PC-3 (cell line): ENCODE results near the gene ERFL. TPM values are rescaled to one million over a fixed set of nuclear protein-coding genes. Genes with fewer than 3 reads are reported as not detected.

Experiments
- ATAC-seq: fragments of 200-7000 bp; cut with Tn5 transposase; 2 replicates; pipeline ENCODE4 v1.9.1; 2020; ENCODE audit warnings: mild to moderate bottlenecking, moderate library complexity
- BruUV-seq: library from RNA; stranded (reverse); fragments of 400-500 nt; replicated peaks from 2 replicates; lab custom pipeline; 2021; lab: Mats Ljungman, UMichigan
- CTCF ChIA-PET: fragments of 300-600 bp; sonication (Branson Sonifier 250); formaldehyde crosslinking; loops from one replicate; lab custom pipeline; 2022; ENCODE audit warnings: antibody characterized with exemption; lab: Charles Lee
- POLR2A ChIA-PET: fragments of 300-600 bp; sonication (Branson Sonifier 250); formaldehyde crosslinking; loops from one replicate; lab custom pipeline; 2022; ENCODE audit warnings: antibody characterized with exemption; ENCODE audit not compliant: unreplicated experiment; lab: Charles Lee
- DNase-seq: peaks from one replicate; pipeline ENCODE4 v3.0.0-alpha.2; 2015
- H2AFZ ChIP-seq: fragments of 300-600 bp; sonication (generic); 2 replicates; pipeline ENCODE4 v1.6.0; 2016; ENCODE audit warnings: antibody characterized with exemption, low read length
- H3F3A ChIP-seq: fragments of 300-600 bp; sonication (generic); one replicate; pipeline ENCODE4 v1.6.0; 2017; ENCODE audit warnings: antibody characterized with exemption, low read length, control low read depth, mild to moderate bottlenecking; ENCODE audit not compliant: unreplicated experiment
- H3K27ac ChIP-seq: fragments of 300-600 bp; sonication (generic); 2 replicates; pipeline ENCODE4 v1.5.1; 2016; ENCODE audit warnings: mild to moderate bottlenecking, low read length
- H3K27me3 ChIP-seq: fragments of 300-600 bp; sonication (generic); 2 replicates; pipeline ENCODE4 v1.6.1; 2016; ENCODE audit warnings: low read length, mixed read lengths
- H3K36me3 ChIP-seq: fragments of 300-600 bp; sonication (generic); 2 replicates; pipeline ENCODE4 v1.6.1; 2016; ENCODE audit warnings: low read depth, mixed run types, low read length, mixed read lengths
- H3K4me1 ChIP-seq: fragments of 300-600 bp; sonication (generic); 2 replicates; pipeline ENCODE4 v1.5.1; 2016; ENCODE audit warnings: low read length; ENCODE audit not compliant: insufficient read depth
- H3K4me2 ChIP-seq: fragments of 300-600 bp; sonication (generic); 2 replicates; pipeline ENCODE4 v1.6.0; 2016; ENCODE audit warnings: low read length
- H3K4me3 ChIP-seq: fragments of 300-600 bp; sonication (generic); 2 replicates; pipeline ENCODE4 v1.5.1; 2016; ENCODE audit warnings: mild to moderate bottlenecking, low read length, mixed read lengths
- H3K79me2 ChIP-seq: fragments of 300-600 bp; sonication (generic); 2 replicates; pipeline ENCODE4 v1.6.1; 2017; ENCODE audit warnings: low read length, mixed read lengths
- H3K9ac ChIP-seq: fragments of 300-600 bp; sonication (generic); 2 replicates; pipeline ENCODE4 v1.6.0; 2016; ENCODE audit warnings: mild to moderate bottlenecking, low read length
- H3K9me2 ChIP-seq: fragments of 300-600 bp; sonication (generic); replicated peaks from 2 replicates; pipeline ENCODE4 v1.6.1; 2016; ENCODE audit warnings: mixed run types, low read length, mixed read lengths
- H3K9me3 ChIP-seq: fragments of 300-600 bp; sonication (generic); 2 replicates; pipeline ENCODE4 v1.6.1; 2016; ENCODE audit warnings: low read length, mixed read lengths
- H4K20me1 ChIP-seq: fragments of 300-600 bp; sonication (generic); 2 replicates; pipeline ENCODE4 v1.6.1; 2016; ENCODE audit warnings: low read length, mixed read lengths
- EZH2 ChIP-seq: fragments of 300-600 bp; sonication (generic); IDR thresholded peaks from one replicate; pipeline ENCODE4 v1.6.1; 2017; ENCODE audit warnings: antibody characterized with exemption, mild to moderate bottlenecking, low read length; ENCODE audit not compliant: unreplicated experiment
- EZH2phosphoT487 ChIP-seq: fragments of 300-600 bp; sonication (generic); IDR thresholded peaks from 2 replicates; pipeline ENCODE4 v1.6.1; 2018; ENCODE audit warnings: mild to moderate bottlenecking, antibody characterized with exemption, low read length, borderline replicate concordance
- intact Hi-C: fragments of 100-400 bp; cut with micrococcal nuclease; formaldehyde crosslinking; loops from 2 replicates; pipeline ENCODE4 v1.9.0; 2023
- total RNA-seq: library from RNA; depleted of rRNA; stranded (reverse); fragments of >200 nt; gene quantifications from 2 replicates; pipeline ENCODE4 v1.2.3, GENCODE V29; 2014
- TF ChIP-seq, protein P1 (sequence below): fragments of 300-600 bp; sonication (generic); conservative IDR thresholded peaks from 2 replicates; pipeline ENCODE4 v1.5.1; 2017; ENCODE audit warnings: antibody characterized with exemption, low read depth, mild to moderate bottlenecking, low read length

ERFL gene
- total RNA-seq, 1 experiment from 2014 or later, result 0.11 TPM

DNA sequence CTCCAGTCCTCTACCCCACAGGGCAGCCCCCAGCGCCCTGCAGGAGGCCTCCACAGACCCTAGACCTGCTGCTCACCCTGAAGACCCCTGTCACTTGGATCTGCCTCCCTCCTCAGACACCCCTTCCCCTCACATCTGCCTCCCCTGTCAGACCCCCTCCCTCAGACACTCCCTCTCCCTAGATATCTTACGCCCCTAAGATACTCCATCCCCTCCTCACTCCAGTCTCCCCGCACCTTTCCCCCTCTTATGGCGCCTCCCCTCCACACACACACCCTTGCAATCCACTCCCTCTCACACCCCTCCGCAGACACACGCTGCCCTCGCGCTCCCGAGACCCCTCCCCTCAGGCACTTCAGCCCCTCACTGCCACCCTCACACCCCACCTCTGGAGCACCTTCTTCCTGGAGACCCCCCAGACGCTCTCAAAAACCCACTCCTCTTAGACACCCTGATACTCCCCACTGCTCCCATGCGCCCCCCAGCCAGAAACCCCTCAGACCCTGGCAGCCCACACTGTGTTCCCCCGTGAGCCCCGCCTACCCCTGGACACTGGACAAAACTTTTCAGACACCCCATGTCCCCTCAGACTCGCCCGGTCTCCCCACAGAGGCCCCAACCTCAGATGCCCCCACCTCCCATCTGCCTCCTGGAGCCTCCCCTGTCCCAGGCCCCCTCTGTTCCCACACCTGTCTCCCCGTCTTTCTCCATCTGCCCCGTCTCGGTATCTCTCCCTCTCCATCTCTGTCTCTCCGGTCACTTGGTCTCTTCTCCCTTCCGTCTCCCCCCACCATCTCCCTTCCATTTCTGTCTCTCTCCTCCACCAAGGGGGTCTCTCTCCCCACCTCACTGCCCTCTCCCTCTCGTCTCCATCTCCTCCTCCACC is 14.5 kb downstream of the ERFL start:
- no peak overlapping the region for H3K4me3 ChIP-seq
- CTCF ChIA-PET, result no interaction called here
- no peak overlapping the region for H3K4me2 ChIP-seq
- no peak overlapping the region for H3K9ac ChIP-seq
- BruUV-seq, result no TSS peak
- H3K9me2 ChIP-seq, result no peaks in the 10 kb centered on the region
- intact Hi-C loops, result no loop called here
- no peak overlapping the region for H3K27ac ChIP-seq
- POLR2A ChIA-PET, result no interaction called here
- no peaks in the 10 kb centered on the region for H3K4me1 ChIP-seq
- H4K20me1 ChIP-seq, result no peaks in the 10 kb centered on the region
- ATAC-seq (no peak), DNase-seq (no peak)
- no peaks in the 10 kb centered on the region for H3K36me3 ChIP-seq
- peaks cover 28% of the 10 kb centered on the region for H3K27me3 ChIP-seq
- TF ChIP-seq, protein P1, sequence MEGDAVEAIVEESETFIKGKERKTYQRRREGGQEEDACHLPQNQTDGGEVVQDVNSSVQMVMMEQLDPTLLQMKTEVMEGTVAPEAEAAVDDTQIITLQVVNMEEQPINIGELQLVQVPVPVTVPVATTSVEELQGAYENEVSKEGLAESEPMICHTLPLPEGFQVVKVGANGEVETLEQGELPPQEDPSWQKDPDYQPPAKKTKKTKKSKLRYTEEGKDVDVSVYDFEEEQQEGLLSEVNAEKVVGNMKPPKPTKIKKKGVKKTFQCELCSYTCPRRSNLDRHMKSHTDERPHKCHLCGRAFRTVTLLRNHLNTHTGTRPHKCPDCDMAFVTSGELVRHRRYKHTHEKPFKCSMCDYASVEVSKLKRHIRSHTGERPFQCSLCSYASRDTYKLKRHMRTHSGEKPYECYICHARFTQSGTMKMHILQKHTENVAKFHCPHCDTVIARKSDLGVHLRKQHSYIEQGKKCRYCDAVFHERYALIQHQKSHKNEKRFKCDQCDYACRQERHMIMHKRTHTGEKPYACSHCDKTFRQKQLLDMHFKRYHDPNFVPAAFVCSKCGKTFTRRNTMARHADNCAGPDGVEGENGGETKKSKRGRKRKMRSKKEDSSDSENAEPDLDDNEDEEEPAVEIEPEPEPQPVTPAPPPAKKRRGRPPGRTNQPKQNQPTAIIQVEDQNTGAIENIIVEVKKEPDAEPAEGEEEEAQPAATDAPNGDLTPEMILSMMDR, result no peak
- TF ChIP-seq EZH2 (no peak), EZH2phosphoT487 (no peak)
- H2AFZ ChIP-seq, result no peak overlapping the region
- H3K9me3 ChIP-seq, result no peaks in the 10 kb centered on the region
- H3K79me2 ChIP-seq, result no peaks in the 10 kb centered on the region
- H3F3A ChIP-seq, result no peaks in the 10 kb centered on the region

DNA sequence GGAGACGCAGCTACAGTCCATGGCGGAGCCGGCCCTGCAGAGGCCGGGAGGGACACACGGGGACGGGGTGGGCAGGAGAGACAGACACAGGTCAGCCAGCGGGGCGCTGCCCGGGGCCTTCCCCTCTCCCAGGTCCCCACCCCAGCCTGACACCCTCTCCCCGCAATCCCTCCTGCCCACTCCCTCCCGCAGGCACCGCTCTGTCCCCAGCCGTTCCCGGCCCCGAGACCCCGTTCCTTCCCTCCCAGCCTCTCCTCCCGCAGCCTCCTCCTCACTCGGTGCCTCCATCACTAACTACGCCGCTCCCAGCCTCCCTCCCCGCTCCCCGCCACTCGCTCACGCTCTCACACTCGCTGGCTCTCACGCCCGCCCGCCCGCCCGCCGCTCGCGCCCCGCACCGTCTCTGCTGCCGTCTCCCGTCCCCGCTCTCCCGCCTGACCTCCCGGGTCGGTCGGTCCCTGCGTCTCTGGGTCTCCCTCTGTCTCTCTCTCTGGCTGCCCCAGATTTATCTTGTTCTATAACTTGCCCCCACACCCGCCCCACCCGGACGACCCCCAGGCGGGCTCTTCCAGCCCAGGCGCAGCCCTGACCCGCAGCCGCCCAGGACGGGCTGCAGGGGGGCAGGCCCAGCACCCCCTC is 15.2 kb downstream of the ERFL start:
- Histone ChIP-seq H3K27me3 (peaks cover 28% of the 10 kb centered on the region), H3K4me1 (no peaks in the 10 kb centered on the region), H2AFZ (no peak overlapping the region), H3K27ac (no peak overlapping the region), H3K79me2 (no peaks in the 10 kb centered on the region), H3K9ac (no peak overlapping the region), H3K9me2 (no peaks in the 10 kb centered on the region), H3K4me3 (no peak overlapping the region), H4K20me1 (no peaks in the 10 kb centered on the region), H3F3A (no peaks in the 10 kb centered on the region), H3K36me3 (no peaks in the 10 kb centered on the region), H3K9me3 (no peaks in the 10 kb centered on the region), H3K4me2 (no peak overlapping the region)
- TF ChIP-seq EZH2, result no peak
- no peak for TF ChIP-seq EZH2phosphoT487
- TF ChIP-seq, protein P1, result no peak
- peak; percentile 16; the same call in 1 of the 2 replicates for ATAC-seq
- ChIA-PET CTCF (no interaction called here), POLR2A (no interaction called here)
- BruUV-seq, result no TSS peak
- intact Hi-C loops, result no loop called here
- no peak for DNase-seq
